ENCODE data around the gene SORCS3.

DNA sequence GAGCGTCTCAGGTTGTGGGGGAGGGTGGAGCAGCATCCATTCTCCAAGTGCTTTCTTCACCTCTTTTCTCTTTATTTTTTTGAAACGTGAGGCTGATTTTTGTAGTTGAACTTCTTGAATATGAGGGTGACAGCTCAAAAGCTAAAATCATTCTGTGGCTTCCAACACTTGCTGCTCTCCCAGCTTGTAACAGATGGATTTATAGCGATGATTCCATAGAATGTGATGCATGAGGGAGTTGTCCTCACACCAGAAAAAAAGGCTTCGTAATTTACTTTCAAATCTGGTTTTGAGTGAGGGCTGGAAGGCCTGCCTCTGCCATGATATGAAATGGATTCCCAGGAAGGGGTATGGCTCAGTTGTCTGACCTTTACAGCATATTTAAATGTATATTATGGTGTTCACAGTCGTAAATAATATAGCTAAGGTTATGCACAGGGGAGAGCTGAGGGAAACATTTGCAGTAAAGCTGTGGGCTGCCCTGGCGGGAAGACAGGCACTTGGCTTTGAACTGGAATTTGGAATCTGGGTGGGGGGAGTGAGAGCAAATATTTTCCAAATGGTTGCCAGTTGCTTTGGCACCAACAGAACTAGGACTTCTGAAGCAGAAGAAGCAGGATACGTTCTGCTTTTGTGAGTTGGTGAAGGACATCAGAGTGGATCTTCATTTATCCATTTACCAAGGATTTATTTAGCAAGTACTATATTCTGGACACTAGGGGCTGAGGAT lies 166.7 kb downstream of the SORCS3 start:
- TF ChIP-seq, protein P1, sequence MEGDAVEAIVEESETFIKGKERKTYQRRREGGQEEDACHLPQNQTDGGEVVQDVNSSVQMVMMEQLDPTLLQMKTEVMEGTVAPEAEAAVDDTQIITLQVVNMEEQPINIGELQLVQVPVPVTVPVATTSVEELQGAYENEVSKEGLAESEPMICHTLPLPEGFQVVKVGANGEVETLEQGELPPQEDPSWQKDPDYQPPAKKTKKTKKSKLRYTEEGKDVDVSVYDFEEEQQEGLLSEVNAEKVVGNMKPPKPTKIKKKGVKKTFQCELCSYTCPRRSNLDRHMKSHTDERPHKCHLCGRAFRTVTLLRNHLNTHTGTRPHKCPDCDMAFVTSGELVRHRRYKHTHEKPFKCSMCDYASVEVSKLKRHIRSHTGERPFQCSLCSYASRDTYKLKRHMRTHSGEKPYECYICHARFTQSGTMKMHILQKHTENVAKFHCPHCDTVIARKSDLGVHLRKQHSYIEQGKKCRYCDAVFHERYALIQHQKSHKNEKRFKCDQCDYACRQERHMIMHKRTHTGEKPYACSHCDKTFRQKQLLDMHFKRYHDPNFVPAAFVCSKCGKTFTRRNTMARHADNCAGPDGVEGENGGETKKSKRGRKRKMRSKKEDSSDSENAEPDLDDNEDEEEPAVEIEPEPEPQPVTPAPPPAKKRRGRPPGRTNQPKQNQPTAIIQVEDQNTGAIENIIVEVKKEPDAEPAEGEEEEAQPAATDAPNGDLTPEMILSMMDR (IDR thresholded peaks at IDR 0.05; ENCODE audit: low read depth, low read length): no peak
- no peak for TF ChIP-seq POLR2A (IDR thresholded peaks at IDR 0.05; ENCODE audit: extremely low read depth, insufficient read length)
- no peak for TF ChIP-seq MYC (IDR thresholded peaks at IDR 0.05; ENCODE audit: low read depth, low read length)
